Endothelial cell of umbilical vein (primary cell): ENCODE measurements around the gene ENO2. TPM values are rescaled to one million over a fixed set of nuclear protein-coding genes. Genes with fewer than 3 reads are reported as not detected.
"Not testable (repeated sequence)": the region's sequence is repeated elsewhere in the genome, so short reads cannot be mapped to it uniquely, and the experiment has no call there.

Source experiments
- BruUV-seq: library from RNA; stranded (reverse); fragments of 400-500 nt; replicated peaks from 2 replicates; lab custom pipeline; 2021; lab: Mats Ljungman, UMichigan
- CTCF ChIA-PET: fragments of 300-600, 350-600 bp; sonication (Branson Sonifier 250); formaldehyde crosslinking; loops from one replicate; lab custom pipeline; 2021; ENCODE audit warnings: antibody characterized with exemption, inconsistent platforms; lab: Charles Lee
- POLR2A ChIA-PET: fragments of 300-600, 350-600 bp; sonication (Branson Sonifier 250); formaldehyde crosslinking; loops from one replicate; lab custom pipeline; 2021; ENCODE audit warnings: antibody characterized with exemption, inconsistent platforms; lab: Charles Lee
- DNase-seq: peaks from one replicate; pipeline ENCODE4 v3.0.0-alpha.2; 2011; ENCODE audit warnings: low read depth, low spot score
- FAIRE-seq: peaks from 2 replicates; lab custom pipeline; 2011; peaks lifted over from hg19 to GRCh38; lab: Jason Lieb, UNC
- H2AFZ ChIP-seq: 2 replicates; pipeline ENCODE4 v1.6.0; 2012; ENCODE audit warnings: low read depth, low read length, control low read depth, inconsistent platforms
- H3K27ac ChIP-seq: 2 replicates; pipeline ENCODE4 v1.5.1; 2011; ENCODE audit warnings: low read depth, mild to moderate bottlenecking, control low read depth, low read length, moderate library complexity; ENCODE audit not compliant: insufficient read depth
- H3K27me3 ChIP-seq, 2 experiments: 2 replicates each; pipeline versions ENCODE4 v1.6.0 to v1.6.1; 2011; ENCODE audit warnings: low read length in 2 of 2, mixed read lengths in 1 of 2; ENCODE audit not compliant: control insufficient read depth in 2 of 2, insufficient read depth in 2 of 2
- H3K36me3 ChIP-seq, 2 experiments: 2 replicates in 1 of 2; 3 replicates in 1 of 2; pipeline ENCODE4 v1.5.1; 2011; ENCODE audit warnings: low read length in 2 of 2, mild to moderate bottlenecking in 1 of 2, moderate library complexity in 1 of 2; ENCODE audit not compliant: control insufficient read depth in 2 of 2, insufficient read depth in 2 of 2; ENCODE audit errors: extremely low read depth in 1 of 2
- H3K4me1 ChIP-seq: 3 replicates; pipeline ENCODE4 v1.5.1; 2011; ENCODE audit warnings: mild to moderate bottlenecking, low read length; ENCODE audit not compliant: control insufficient read depth, insufficient read depth; ENCODE audit errors: extremely low read depth
- H3K4me2 ChIP-seq: 2 replicates; pipeline ENCODE4 v1.6.1; 2011; ENCODE audit warnings: low read length, control low read depth, mixed read lengths; ENCODE audit not compliant: insufficient read depth
- H3K4me3 ChIP-seq, 3 experiments: fragments of 200-600 bp in 1 of 3; sonication (generic), shearing (Covaris generic) in 1 of 3; replicated peaks in 1 of 3; 2 replicates each; pipeline ENCODE4 v1.5.1; 2011 to 2016; ENCODE audit warnings: control low read depth in 3 of 3, low read length in 3 of 3, mild to moderate bottlenecking in 2 of 3, inconsistent platforms in 1 of 3, low read depth in 1 of 3, moderate library complexity in 1 of 3; ENCODE audit not compliant: insufficient read depth in 1 of 3
- H3K79me2 ChIP-seq: 2 replicates; pipeline ENCODE4 v1.6.0; 2012; ENCODE audit warnings: low read length, inconsistent platforms; ENCODE audit not compliant: control insufficient read depth, insufficient read depth
- H3K9ac ChIP-seq: replicated peaks from 2 replicates; pipeline ENCODE3; 2011; ENCODE audit warnings: low read length, control low read depth; ENCODE audit not compliant: insufficient read depth; ENCODE audit errors: extremely low read depth
- H3K9me1 ChIP-seq: replicated peaks from 3 replicates; pipeline ENCODE4 v1.6.0; 2011; ENCODE audit warnings: mild to moderate bottlenecking, low read length; ENCODE audit not compliant: control insufficient read depth, insufficient read depth; ENCODE audit errors: extremely low read depth
- H3K9me3 ChIP-seq: replicated peaks from 2 replicates; pipeline ENCODE4 v1.5.1; 2012; ENCODE audit warnings: low read length, inconsistent platforms; ENCODE audit not compliant: control insufficient read depth, insufficient read depth
- H4K20me1 ChIP-seq: replicated peaks from 2 replicates; pipeline ENCODE3; 2011; ENCODE audit warnings: mild to moderate bottlenecking, low read length; ENCODE audit not compliant: control insufficient read depth, insufficient read depth; ENCODE audit errors: extremely low read depth
- EZH2 ChIP-seq: IDR thresholded peaks from 2 replicates; pipeline ENCODE4 v1.6.1; 2012; ENCODE audit warnings: borderline replicate concordance, low read depth, mild to moderate bottlenecking, moderate library complexity, low read length, inconsistent platforms; ENCODE audit not compliant: severe bottlenecking
- FOS ChIP-seq: IDR thresholded peaks from 2 replicates; pipeline ENCODE4 v1.6.1; 2011; ENCODE audit warnings: mild to moderate bottlenecking, low read length, moderate library complexity, borderline replicate concordance; ENCODE audit not compliant: insufficient read depth
- GATA2 ChIP-seq: IDR thresholded peaks from 2 replicates; pipeline ENCODE4 v1.7.0; 2011; ENCODE audit warnings: low read depth, mild to moderate bottlenecking, moderate library complexity, mixed read lengths, low read length; ENCODE audit not compliant: insufficient read length, insufficient read depth
- JUN ChIP-seq: IDR thresholded peaks from 2 replicates; pipeline ENCODE4 v1.6.1; 2011; ENCODE audit warnings: borderline replicate concordance, low read depth; ENCODE audit not compliant: insufficient read length, insufficient read depth
- MAX ChIP-seq: IDR thresholded peaks from 2 replicates; pipeline ENCODE4 v1.6.1; 2011; ENCODE audit not compliant: insufficient read depth, insufficient read length
- MYC ChIP-seq: IDR thresholded peaks from one replicate; pipeline ENCODE4 v1.6.1; 2011; ENCODE audit warnings: mild to moderate bottlenecking, low read depth, low read length
- POLR2A ChIP-seq: IDR thresholded peaks from 2 replicates; pipeline ENCODE4 v1.6.1; 2012; ENCODE audit warnings: low read depth, mild to moderate bottlenecking, control low read depth, low read length
- POLR2AphosphoS5 ChIP-seq: IDR thresholded peaks from 2 replicates; pipeline ENCODE4 v1.6.1; 2012; ENCODE audit warnings: low read depth, mild to moderate bottlenecking, control low read depth, low read length, moderate library complexity; ENCODE audit not compliant: insufficient read depth
- dilution Hi-C: fragments of 300-500 bp; cut with MboI; formaldehyde crosslinking; loops from one replicate; pipeline ENCODE4 v1.15.0; 2019; ENCODE audit warnings: low sequenced_read_pairs; ENCODE audit not compliant: extremely low pct_ligation_motif_present
- intact Hi-C: fragments of 100-400 bp; cut with micrococcal nuclease; formaldehyde crosslinking; loops from one replicate; pipeline ENCODE4 v1.10.0; 2022
- polyA plus RNA-seq, 4 experiments: library from polyadenylated mRNA; depleted of rRNA in 3 of 4; stranded (reverse) in 3 of 4; unstranded in 1 of 4; fragments of >200 nt; gene quantifications; 2 replicates each; pipeline versions ENCODE4 v1.2.1 to v1.2.3, GENCODE V29; 2011 to 2012; ENCODE audit warnings: missing spikeins in 1 of 4
- total RNA-seq: library from RNA; stranded (reverse); gene quantifications from 2 replicates; pipeline ENCODE4 v1.2.3, GENCODE V29; 2021
- TF ChIP-seq, protein P1 (sequence below), 2 donors: IDR thresholded peaks; 1 replicate in 1 of 2; 2 replicates in 1 of 2; pipeline ENCODE4 v1.5.1; 2011; ENCODE audit warnings: low read length in 2 of 2, mild to moderate bottlenecking in 2 of 2, moderate library complexity in 2 of 2, control low read depth in 1 of 2, inconsistent platforms in 1 of 2, low read depth in 1 of 2; ENCODE audit not compliant: insufficient read depth in 1 of 2; ENCODE audit errors: extremely low read depth in 1 of 2

The ENO2 gene
- total and polyA plus RNA-seq, 2 donors (not counting 3 experiments of a cell fraction or from before 2014, with no cell fraction given) = 11.4 to 18.6 TPM

DNA sequence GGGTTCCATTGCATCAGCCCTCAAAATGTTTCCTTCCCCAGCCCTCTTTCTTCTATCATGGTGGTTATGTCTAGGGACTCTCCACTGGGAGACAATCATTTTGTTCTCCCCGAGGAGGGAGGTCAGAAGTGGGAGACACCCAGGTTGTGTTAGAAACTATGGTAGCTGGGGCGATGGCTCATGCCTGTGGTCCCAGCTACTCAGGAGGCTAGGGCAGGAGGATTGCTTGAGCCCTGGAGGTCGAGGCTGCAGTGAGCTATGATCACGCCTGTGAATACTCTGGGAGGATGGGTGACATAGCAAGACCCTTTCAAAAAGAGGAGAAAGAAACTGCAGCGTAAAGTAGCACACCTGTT is 22.8 kb upstream of the ENO2 start:
- intact Hi-C loops (loop anchor here (1.0 kb wide), 3 partner anchors 13 to 33 kb away; partner anchors contain the start of genes LRRC23 and SPSB2), dilution Hi-C loops (no loop called here)
- H3K36me3 ChIP-seq = no peaks in the 10 kb centered on the region
- H3K4me2 ChIP-seq = peak overlapping the region; percentile 94
- no peaks in the 10 kb centered on the region for H3K9me1 ChIP-seq
- FAIRE-seq = no peak
- peak overlapping the region; percentile 91 for H2AFZ ChIP-seq
- ChIA-PET CTCF (interaction anchor here (0.7 to 2.4 kb wide), 27 partner anchors 8 to 338 kb away, joined by 3 to 74 read pairs (median 4); partner anchors contain the start of genes PTMS, SPSB2 and USP5), POLR2A (interaction anchor here (0.7 to 2.2 kb wide), 6 partner anchors 10 to 52 kb away, joined by 3 to 22 read pairs (median 6); partner anchors contain the start of genes C12orf57, RNU7-1, SPSB2 and TPI1)
- H3K27me3 ChIP-seq = no peaks in the 10 kb centered on the region
- peak overlapping the region; percentile 36 to 67 (median 46) for H3K4me3 ChIP-seq
- no peaks in the 10 kb centered on the region for H3K79me2 ChIP-seq
- peak overlapping the region; percentile 83 for H3K9ac ChIP-seq
- H4K20me1 ChIP-seq = no peaks in the 10 kb centered on the region
- peak overlapping the region; percentile 72 for H3K27ac ChIP-seq
- no TSS peak for BruUV-seq
- no peak for DNase-seq
- TF ChIP-seq POLR2AphosphoS5 = no peak
- no peak for TF ChIP-seq POLR2A
- TF ChIP-seq EZH2 = no peak
- TF ChIP-seq, protein P1, sequence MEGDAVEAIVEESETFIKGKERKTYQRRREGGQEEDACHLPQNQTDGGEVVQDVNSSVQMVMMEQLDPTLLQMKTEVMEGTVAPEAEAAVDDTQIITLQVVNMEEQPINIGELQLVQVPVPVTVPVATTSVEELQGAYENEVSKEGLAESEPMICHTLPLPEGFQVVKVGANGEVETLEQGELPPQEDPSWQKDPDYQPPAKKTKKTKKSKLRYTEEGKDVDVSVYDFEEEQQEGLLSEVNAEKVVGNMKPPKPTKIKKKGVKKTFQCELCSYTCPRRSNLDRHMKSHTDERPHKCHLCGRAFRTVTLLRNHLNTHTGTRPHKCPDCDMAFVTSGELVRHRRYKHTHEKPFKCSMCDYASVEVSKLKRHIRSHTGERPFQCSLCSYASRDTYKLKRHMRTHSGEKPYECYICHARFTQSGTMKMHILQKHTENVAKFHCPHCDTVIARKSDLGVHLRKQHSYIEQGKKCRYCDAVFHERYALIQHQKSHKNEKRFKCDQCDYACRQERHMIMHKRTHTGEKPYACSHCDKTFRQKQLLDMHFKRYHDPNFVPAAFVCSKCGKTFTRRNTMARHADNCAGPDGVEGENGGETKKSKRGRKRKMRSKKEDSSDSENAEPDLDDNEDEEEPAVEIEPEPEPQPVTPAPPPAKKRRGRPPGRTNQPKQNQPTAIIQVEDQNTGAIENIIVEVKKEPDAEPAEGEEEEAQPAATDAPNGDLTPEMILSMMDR (IDR thresholded peaks at IDR 0.05; ENCODE audit: extremely low read depth in 1 of 2, insufficient read depth in 1 of 2, low read depth in 1 of 2, low read length in 2 of 2) = no peak
- no peak for TF ChIP-seq FOS
- no peak for TF ChIP-seq MAX
- no peak for TF ChIP-seq GATA2
- no peak for TF ChIP-seq JUN
- no peak for TF ChIP-seq MYC
- H3K9me3 ChIP-seq = no peaks in the 10 kb centered on the region
- peaks cover 10% of the 10 kb centered on the region for H3K4me1 ChIP-seq

GRCh38 chr12:6892683-6893082 is 21.7 kb upstream of the ENO2 start:
- POLR2A ChIA-PET = not testable (repeated sequence)
- CTCF ChIA-PET = interaction anchor here (1.0 to 2.4 kb wide), 4 partner anchors 13 to 20 kb away, joined by 3 to 74 read pairs (median 8); partner anchors contain the start of gene SPSB2

More at GRCh38 chr12:6892683-6893082, 21.7 kb upstream of the ENO2 start:
- FAIRE-seq, dilution Hi-C loops, BruUV-seq, H3K4me1 ChIP-seq, DNase-seq, H3K4me3 ChIP-seq, H3K79me2 ChIP-seq, H3K4me2 ChIP-seq, H3K36me3 ChIP-seq, H3K27me3 ChIP-seq, H3K9me3 ChIP-seq, H4K20me1 ChIP-seq, intact Hi-C loops, H3K9me1 ChIP-seq, H2AFZ ChIP-seq, H3K27ac ChIP-seq, H3K9ac ChIP-seq: not testable (repeated sequence)
